Mucosa of rectum (tissue), 2 donors: Measurements from ENCODE around the gene FBXO40.
A peak's percentile ranks its signal among the peaks of the same experiment; 100 is the strongest.

Experiments used
- H3K27ac ChIP-seq, 2 donors: one replicate each; pipeline ENCODE4 v1.7.0; 2013; ENCODE audit warnings: inconsistent platforms in 2 of 2, low read depth in 2 of 2, low read length in 2 of 2
- H3K27me3 ChIP-seq, 2 donors: one replicate each; pipeline ENCODE4 v1.7.0; 2013; ENCODE audit warnings: low read length in 2 of 2; ENCODE audit not compliant: control insufficient read depth in 2 of 2, insufficient read depth in 2 of 2
- H3K36me3 ChIP-seq, 2 donors: one replicate each; pipeline ENCODE4 v1.7.0; 2013; ENCODE audit warnings: low read length in 2 of 2; ENCODE audit not compliant: control insufficient read depth in 2 of 2, insufficient read depth in 2 of 2
- H3K4me1 ChIP-seq, 2 donors: one replicate each; pipeline ENCODE4 v1.7.0; 2013; ENCODE audit warnings: low read length in 2 of 2, mild to moderate bottlenecking in 1 of 2; ENCODE audit not compliant: control insufficient read depth in 2 of 2, insufficient read depth in 2 of 2
- H3K4me3 ChIP-seq, 2 donors: one replicate each; pipeline ENCODE4 v1.7.0; 2013; ENCODE audit warnings: low read length in 2 of 2
- H3K9ac ChIP-seq, 2 donors: one replicate each; pipeline ENCODE4 v1.7.0; 2013; ENCODE audit warnings: low read length in 2 of 2, low read depth in 1 of 2, mild to moderate bottlenecking in 1 of 2
- H3K9me3 ChIP-seq, 2 donors: one replicate each; pipeline ENCODE4 v1.7.0; 2013; ENCODE audit warnings: low read length in 2 of 2; ENCODE audit not compliant: control insufficient read depth in 2 of 2
- donor health status: healthy.
- donor health status: Normal muscosa, but diverticular disease.

The FBXO40 gene

DNA sequence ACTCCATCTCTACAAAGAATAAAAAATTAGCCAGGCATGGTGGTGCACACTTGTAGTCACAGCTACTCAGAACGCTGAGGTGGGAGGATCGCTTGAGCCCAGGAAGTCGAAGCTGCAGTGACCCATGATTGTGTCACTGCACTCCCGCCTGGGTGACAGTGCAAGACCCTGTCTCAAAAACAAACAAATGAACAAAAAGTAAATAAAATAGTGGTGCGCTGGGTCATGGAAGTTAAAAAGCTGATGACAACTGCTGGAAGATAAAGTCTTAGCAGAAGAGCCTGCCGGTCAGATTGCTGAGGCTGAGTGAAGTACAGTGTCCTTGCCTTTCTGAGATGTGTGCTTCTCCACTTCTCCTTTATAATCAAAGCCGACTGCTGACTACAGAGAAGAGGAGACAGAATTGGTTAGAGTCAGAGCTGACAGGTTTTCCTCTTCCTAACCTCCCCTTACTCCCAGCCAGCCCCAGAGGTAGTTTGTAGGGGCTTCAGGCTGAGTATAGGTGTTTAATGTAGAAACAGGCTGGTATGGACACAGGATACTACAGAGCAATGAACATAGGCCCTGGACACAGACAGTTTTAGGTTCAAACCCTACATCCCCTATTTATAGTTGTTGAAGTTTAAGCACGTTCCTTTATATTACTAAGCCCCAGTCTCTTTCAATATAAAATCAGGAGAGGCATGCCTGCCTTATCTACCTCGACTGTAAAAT, 49.6 kb downstream of the FBXO40 start:
- H3K9me3 ChIP-seq = no peaks in the 10 kb centered on the region

GRCh38 chr3:121645054-121645453, 51.9 kb downstream of the FBXO40 start:
- Histone ChIP-seq H3K9me3 (no peaks in the 10 kb centered on the region), H3K9ac (no peak overlapping the region), H3K4me1 (no peaks in the 10 kb centered on the region), H3K4me3 (no peak overlapping the region), H3K27ac (no peak overlapping the region), H3K36me3 (peaks cover 5 to 22% of the 10 kb centered on the region in 2 donors), H3K27me3 (no peaks in the 10 kb centered on the region)

More for the DNA sequence above, 49.6 kb downstream of the FBXO40 start:
- Histone ChIP-seq H3K36me3 (peaks cover 5 to 28% of the 10 kb centered on the region in 2 donors), H3K4me1 (no peaks in the 10 kb centered on the region), H3K4me3 (no peak overlapping the region), H3K27ac (no peak overlapping the region), H3K9ac (no peak overlapping the region), H3K27me3 (no peaks in the 10 kb centered on the region)

DNA sequence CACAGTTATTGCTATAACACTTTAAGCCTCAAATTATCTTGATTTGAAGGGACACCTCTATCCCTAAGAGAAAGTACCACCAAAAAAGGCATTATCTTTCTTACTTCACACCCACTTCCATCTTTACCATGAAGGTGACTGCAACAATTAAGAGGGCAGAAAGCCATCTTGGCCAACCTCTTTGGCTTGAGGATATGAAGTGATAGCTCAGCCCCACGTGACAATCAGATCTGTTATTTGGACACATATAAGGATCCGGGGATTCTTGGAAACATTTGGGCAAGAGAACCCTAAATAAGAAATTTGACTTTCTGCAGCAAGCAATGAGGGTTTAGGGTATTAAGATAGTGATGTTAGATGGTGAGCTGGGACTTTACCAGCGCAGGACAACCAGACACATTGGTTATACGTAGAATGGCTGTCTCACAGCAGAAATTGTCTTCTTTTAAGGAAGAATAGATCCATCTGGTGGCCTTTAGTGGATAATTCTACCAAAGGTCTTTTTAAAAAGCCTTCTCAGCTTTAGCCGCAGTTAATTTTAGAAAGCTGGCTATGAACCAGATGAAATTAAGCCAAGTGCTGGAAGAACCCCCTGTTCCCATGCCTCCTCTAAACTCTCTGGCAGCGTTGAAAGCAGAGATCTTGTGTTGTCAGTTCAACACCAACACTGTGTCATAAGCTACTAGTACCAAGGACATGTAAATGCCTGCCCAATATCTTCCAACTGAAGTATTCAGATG, 55.2 kb downstream of the FBXO40 start:
- Histone ChIP-seq H3K4me1 (no peaks in the 10 kb centered on the region), H3K27ac (no peak overlapping the region), H3K4me3 (no peak overlapping the region), H3K36me3 (peaks cover 3 to 19% of the 10 kb centered on the region in 2 donors), H3K9ac (no peak overlapping the region), H3K27me3 (no peaks in the 10 kb centered on the region), H3K9me3 (no peaks in the 10 kb centered on the region)

DNA sequence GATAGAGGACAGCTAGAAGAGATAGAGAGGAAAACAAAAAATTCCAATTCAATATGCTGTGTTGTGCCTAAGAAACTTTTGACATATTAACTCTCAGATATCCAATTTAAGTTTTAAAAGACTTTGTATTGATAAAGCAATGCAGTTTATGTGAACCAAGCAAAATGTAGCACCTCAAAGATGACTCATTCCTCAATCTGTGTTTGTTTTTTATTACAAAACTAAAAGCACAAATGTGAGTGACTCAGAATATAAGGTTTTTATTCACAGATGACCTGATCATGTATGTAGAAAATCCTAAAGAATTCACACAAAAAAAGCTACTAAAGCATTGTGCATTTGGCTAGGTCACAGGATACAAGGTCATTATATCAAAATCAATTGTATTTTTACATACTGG, 56.5 kb downstream of the FBXO40 start:
- Histone ChIP-seq H3K4me3 (no peak overlapping the region), H3K9ac (no peak overlapping the region), H3K9me3 (no peaks in the 10 kb centered on the region), H3K27me3 (no peaks in the 10 kb centered on the region), H3K27ac (no peak overlapping the region), H3K36me3 (peaks cover 3 to 9% of the 10 kb centered on the region in 2 donors), H3K4me1 (no peaks in the 10 kb centered on the region)

GRCh38 chr3:121651684-121652083, 58.5 kb downstream of the FBXO40 start:
- peaks cover 0 to 4% of the 10 kb centered on the region in 2 donors for H3K36me3 ChIP-seq
- H3K9me3 ChIP-seq = no peaks in the 10 kb centered on the region
- H3K27me3 ChIP-seq = no peaks in the 10 kb centered on the region
- H3K27ac ChIP-seq = no peak overlapping the region
- H3K9ac ChIP-seq = no peak overlapping the region
- no peak overlapping the region for H3K4me3 ChIP-seq
- H3K4me1 ChIP-seq = no peaks in the 10 kb centered on the region

DNA sequence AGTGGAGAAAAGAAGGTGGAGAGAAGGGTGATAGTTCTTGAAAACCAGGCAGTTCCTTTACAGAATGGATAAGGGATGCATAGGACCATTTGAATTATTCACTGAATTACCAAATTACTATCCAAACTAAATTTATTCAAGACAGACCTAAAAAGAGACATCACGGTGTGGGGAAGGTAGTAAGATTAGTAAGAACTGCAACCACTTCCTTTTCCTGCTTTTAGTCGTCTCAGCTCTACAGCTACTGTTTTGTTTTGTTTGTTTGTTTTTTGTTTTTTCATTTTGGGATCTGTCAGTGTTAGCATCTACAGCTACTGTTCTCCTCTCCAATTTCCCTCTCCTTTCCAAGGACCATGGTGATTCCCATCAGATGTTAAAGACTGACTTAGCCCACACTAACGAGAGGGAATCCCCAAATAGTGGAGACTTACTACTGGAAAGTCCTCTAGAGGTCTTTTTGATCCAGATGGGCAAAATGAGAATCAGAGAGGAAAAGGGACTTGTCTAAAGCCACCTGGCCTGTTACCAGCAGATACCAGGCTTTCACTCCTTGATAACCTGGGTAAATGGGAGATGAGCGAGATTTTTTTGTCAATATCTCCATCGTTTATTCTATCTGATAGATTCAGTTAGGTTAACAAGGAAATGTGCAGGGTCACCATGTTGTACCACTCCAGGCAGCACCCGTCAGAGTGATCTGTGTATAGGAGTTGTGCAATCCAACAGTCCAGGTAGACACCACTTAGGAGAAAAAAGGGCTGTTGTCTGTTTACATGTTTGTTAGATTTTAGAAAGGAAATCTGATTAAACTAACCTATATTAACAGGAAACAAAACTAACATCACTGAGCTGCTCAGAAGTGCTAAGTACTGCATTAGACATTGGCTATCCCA, 61.6 kb downstream of the FBXO40 start:
- Histone ChIP-seq H3K9ac (no peak overlapping the region), H3K36me3 (peaks cover 0 to 5% of the 10 kb centered on the region in 2 donors), H3K27ac (no peak overlapping the region), H3K27me3 (no peaks in the 10 kb centered on the region), H3K9me3 (no peaks in the 10 kb centered on the region), H3K4me1 (peaks cover 0 to 8% of the 10 kb centered on the region in 2 donors), H3K4me3 (peak overlapping the region in 1 of 2 donors; percentile 1)

DNA sequence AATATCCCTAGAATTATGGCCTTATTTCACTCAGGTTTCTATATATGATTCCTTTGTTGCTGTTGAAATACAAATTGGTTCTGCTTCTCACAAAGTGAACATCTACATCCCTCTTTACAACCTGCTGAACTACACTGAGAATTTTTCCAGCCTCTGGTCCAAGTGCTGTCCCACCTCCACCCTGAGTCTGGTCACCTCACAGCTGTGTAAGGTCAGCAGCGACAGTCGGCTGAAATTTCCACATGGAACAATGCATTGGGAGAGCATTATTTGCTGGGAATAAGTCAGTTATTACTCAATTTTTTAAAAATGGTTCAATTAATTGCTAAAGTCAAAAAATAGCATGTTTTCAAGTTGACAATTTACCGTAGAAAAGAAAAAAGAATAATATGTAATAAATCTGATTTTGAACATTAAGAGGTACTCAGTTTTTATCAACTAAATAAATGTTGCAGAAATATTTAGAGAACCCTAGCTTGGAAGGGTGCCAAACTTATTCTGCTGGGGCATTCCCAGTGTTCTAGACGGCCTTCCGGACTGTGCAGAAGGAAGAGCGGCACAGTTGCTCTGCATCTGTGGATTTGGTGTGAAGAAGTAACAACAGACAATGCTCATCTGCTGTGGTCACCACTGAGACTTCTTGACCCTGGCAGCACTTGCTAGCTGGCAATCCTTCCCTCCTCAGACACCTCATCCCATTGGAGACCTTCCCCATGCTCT, 65.7 kb downstream of the FBXO40 start:
- Histone ChIP-seq H3K9ac (no peak overlapping the region), H3K4me3 (peak overlapping the region in 1 of 2 donors; percentile 76), H3K27ac (peak overlapping the region in 1 of 2 donors; percentile 18), H3K9me3 (no peaks in the 10 kb centered on the region), H3K27me3 (no peaks in the 10 kb centered on the region), H3K4me1 (peaks cover 0 to 8% of the 10 kb centered on the region in 2 donors), H3K36me3 (peaks cover 11 to 17% of the 10 kb centered on the region in 2 donors)

DNA sequence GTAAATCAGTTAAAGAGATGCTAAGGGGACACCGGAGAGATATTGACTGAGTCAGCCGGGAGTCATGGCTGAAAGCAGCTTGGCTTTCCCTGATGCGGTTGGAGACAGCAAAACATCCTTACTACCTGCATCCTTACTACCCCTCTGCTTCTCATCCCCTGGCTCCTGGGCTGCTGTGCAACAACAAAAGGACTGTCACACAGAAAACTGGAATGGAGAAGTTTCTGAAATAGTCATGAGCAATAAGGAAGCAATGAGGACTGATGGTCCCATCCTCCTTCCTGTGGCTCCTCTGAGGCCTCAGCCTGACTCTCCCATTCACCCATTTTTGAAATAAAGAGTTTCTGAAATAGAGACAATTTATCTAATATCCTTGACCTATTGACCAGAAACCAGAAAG, 66.4 kb downstream of the FBXO40 start:
- Histone ChIP-seq H3K4me3 (peak overlapping the region; percentile 36 to 76), H3K27ac (peak overlapping the region; percentile 74 to 88), H3K9ac (peak overlapping the region in 1 of 2 donors; percentile 64)

DNA sequence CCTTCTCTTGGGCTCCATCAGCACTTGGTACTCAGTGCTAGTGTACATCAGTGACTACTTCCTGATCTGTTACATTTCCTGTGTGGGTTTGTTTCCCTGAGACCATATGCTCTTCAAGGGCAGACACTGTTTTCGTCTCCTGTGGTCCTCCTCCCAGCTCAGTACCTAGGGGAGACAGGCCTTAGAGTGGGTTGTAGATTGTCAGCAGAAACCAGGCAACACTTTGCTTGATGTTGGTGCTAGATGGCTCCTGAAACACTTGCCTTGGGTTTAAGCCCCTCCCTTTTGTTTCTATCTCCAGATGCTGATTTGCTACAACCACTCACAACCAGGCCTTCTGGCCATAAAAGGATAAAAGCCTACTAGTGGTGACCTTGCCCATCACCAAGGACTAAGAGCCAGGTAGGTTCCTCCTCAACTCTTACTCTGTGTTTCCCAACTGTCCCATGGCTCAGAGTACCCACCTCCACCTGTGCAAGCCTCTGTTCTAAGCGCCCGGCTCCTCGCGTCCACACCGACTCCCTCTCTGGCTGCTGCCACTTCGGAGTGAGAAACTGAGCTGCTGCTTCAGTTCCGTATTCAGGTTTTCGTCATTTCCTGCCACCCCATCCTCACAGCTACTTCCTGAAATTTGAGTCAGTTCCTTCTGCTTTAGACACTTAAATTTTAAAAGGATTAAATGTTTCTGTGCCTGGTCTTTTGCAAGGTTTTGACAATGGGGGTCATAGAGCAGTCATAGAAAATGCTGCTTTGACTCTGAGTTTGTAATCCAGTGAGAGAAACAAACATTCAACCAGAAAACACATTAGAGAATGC, 67.4 kb downstream of the FBXO40 start, which contains the start of gene HCLS1:
Gene HCLS1, minus strand, starts transcription at position 548 of the 816 bp plus-strand sequence. CDS start 2,556 bp downstream, outside the sequence.
- Histone ChIP-seq H3K27me3 (no peaks in the 10 kb centered on the region), H3K9me3 (no peaks in the 10 kb centered on the region), H3K27ac (peak within 1 kb of the TSS; percentile 74 to 88), H3K9ac (peak within 1 kb of the TSS; percentile 4 to 64), H3K4me1 (peaks cover 0 to 8% of the 10 kb centered on the region in 2 donors), H3K36me3 (peaks cover 26 to 30% of the 10 kb centered on the region in 2 donors), H3K4me3 (peak within 1 kb of the TSS; percentile 37 to 76)

More for the DNA sequence above, 66.4 kb downstream of the FBXO40 start:
- no peaks in the 10 kb centered on the region for H3K9me3 ChIP-seq
- no peaks in the 10 kb centered on the region for H3K27me3 ChIP-seq
- H3K4me1 ChIP-seq = peaks cover 0 to 8% of the 10 kb centered on the region in 2 donors
- peaks cover 18 to 23% of the 10 kb centered on the region in 2 donors for H3K36me3 ChIP-seq
